Liver (tissue), 9 donors: ENCODE measurements around the gene PRDX6. TPM values are rescaled to one million over a fixed set of nuclear protein-coding genes. Genes with fewer than 3 reads are reported as not detected.
"Not testable (repeated sequence)": the region's sequence is repeated elsewhere in the genome, so short reads cannot be mapped to it uniquely, and the experiment has no call there.

Experiments used
- DNase-seq: peaks from one replicate; pipeline ENCODE4 v3.0.0-alpha.2; 2017; ENCODE audit warnings: low spot score
- H3K27ac ChIP-seq, 2 donors: one replicate each; pipeline ENCODE4 v1.7.0; 2013; ENCODE audit warnings: inconsistent platforms in 2 of 2, low read length in 2 of 2, control low read depth in 1 of 2, low read depth in 1 of 2, mild to moderate bottlenecking in 1 of 2
- H3K27me3 ChIP-seq, 4 donors: one replicate each; pipeline versions ENCODE4 v1.6.1 to v1.7.0; 2013; ENCODE audit warnings: low read length in 3 of 4, inconsistent platforms in 1 of 4, mild to moderate bottlenecking in 1 of 4, moderate library complexity in 1 of 4; ENCODE audit not compliant: control insufficient read depth in 4 of 4, insufficient read depth in 4 of 4
- H3K36me3 ChIP-seq, 4 donors: one replicate each; pipeline versions ENCODE4 v1.6.1 to v1.7.0; 2013; ENCODE audit warnings: low read length in 3 of 4, mild to moderate bottlenecking in 3 of 4, low read depth in 1 of 4, moderate library complexity in 1 of 4; ENCODE audit not compliant: control insufficient read depth in 4 of 4, insufficient read depth in 3 of 4
- H3K4me1 ChIP-seq, 4 donors: one replicate each; pipeline versions ENCODE4 v1.6.1 to v1.7.0; 2013; ENCODE audit warnings: low read length in 3 of 4, mild to moderate bottlenecking in 3 of 4, moderate library complexity in 1 of 4; ENCODE audit not compliant: control insufficient read depth in 4 of 4, insufficient read depth in 4 of 4
- H3K4me3 ChIP-seq, 3 donors: one replicate each; pipeline versions ENCODE4 v1.6.1 to v1.7.0; 2013; ENCODE audit warnings: low read length in 3 of 3, control low read depth in 1 of 3, low read depth in 1 of 3, mild to moderate bottlenecking in 1 of 3
- H3K9ac ChIP-seq, 2 donors: one replicate each; pipeline ENCODE4 v1.7.0; 2013; ENCODE audit warnings: low read length in 2 of 2, mild to moderate bottlenecking in 2 of 2, moderate library complexity in 2 of 2, control low read depth in 1 of 2, low read depth in 1 of 2
- H3K9me3 ChIP-seq, 4 donors: one replicate each; pipeline versions ENCODE4 v1.6.1 to v1.7.0; 2013; ENCODE audit warnings: low read length in 3 of 4; ENCODE audit not compliant: control insufficient read depth in 4 of 4
- FOXA1 ChIP-seq: IDR thresholded peaks from 2 replicates; pipeline ENCODE4 v1.6.1; 2016; ENCODE audit warnings: antibody characterized with exemption
- FOXA2 ChIP-seq: IDR thresholded peaks from 2 replicates; pipeline ENCODE4 v1.6.1; 2016; ENCODE audit warnings: antibody characterized with exemption
- GABPA ChIP-seq, 2 donors: IDR thresholded peaks in 1 of 2; conservative IDR thresholded peaks in 1 of 2; 2 replicates each; pipeline ENCODE4 v1.6.1; 2016; ENCODE audit warnings: antibody characterized with exemption in 2 of 2, mild to moderate bottlenecking in 1 of 2, moderate library complexity in 1 of 2
- HNF4A ChIP-seq, 2 donors: conservative IDR thresholded peaks; 2 replicates each; pipeline ENCODE4 v1.6.1; 2016; ENCODE audit warnings: antibody characterized with exemption in 2 of 2, mild to moderate bottlenecking in 2 of 2
- HNF4G ChIP-seq: IDR thresholded peaks from 2 replicates; pipeline ENCODE4 v1.6.1; 2016; ENCODE audit warnings: antibody characterized with exemption
- NR2F2 ChIP-seq: IDR thresholded peaks from 2 replicates; pipeline ENCODE4 v1.6.1; 2016; ENCODE audit warnings: antibody characterized with exemption
- RAD21 ChIP-seq, 2 donors: IDR thresholded peaks; 2 replicates each; pipeline ENCODE4 v1.6.1; 2016; ENCODE audit warnings: antibody characterized with exemption in 2 of 2, mild to moderate bottlenecking in 2 of 2
- RXRA ChIP-seq, 2 donors: IDR thresholded peaks; 2 replicates each; pipeline ENCODE4 v1.6.1; 2017 to 2018; ENCODE audit warnings: antibody characterized with exemption in 2 of 2, mild to moderate bottlenecking in 1 of 2
- SP1 ChIP-seq: IDR thresholded peaks from 2 replicates; pipeline ENCODE4 v1.6.1; 2018; ENCODE audit warnings: antibody characterized with exemption, mild to moderate bottlenecking
- TAF1 ChIP-seq: conservative IDR thresholded peaks from 2 replicates; pipeline ENCODE4 v1.6.1; 2016; ENCODE audit warnings: antibody characterized with exemption, mild to moderate bottlenecking
- YY1 ChIP-seq: IDR thresholded peaks from 2 replicates; pipeline ENCODE4 v1.6.1; 2016; ENCODE audit warnings: antibody characterized with exemption, mild to moderate bottlenecking
- WGBS: extraction: QIAGEN DNeasy Blood & Tissue Kit; methylation state at CpG from one replicate; pipeline ENCODE4 v1.1.7; 2013; 5-methylcytosine and 5-hydroxymethylcytosine counted together
- polyA plus RNA-seq, 2 donors: library from polyadenylated mRNA; stranded (reverse) in 1 of 2; unstranded in 1 of 2; fragments of 200-250 nt in 1 of 2; fragments of >200 nt in 1 of 2; fragmentation: Nextera tagmentation in 1 of 2; extraction: Ambion mirVana in 1 of 2; gene quantifications; one replicate each; pipeline versions ENCODE4 v1.2.1 to v1.2.3, GENCODE V29; 2013 to 2015
- total RNA-seq, 2 donors: library from RNA; depleted of rRNA; stranded (reverse); fragments of >200 nt; gene quantifications; one replicate each; pipeline ENCODE4 v1.2.3, GENCODE V29; 2014
- TF ChIP-seq, protein P1 (sequence below): IDR thresholded peaks from 2 replicates; pipeline ENCODE4 v1.6.1; 2016; ENCODE audit warnings: antibody characterized with exemption
- TF ChIP-seq, protein P2 (sequence below): IDR thresholded peaks from 2 replicates; pipeline ENCODE4 v1.6.1; 2016; ENCODE audit warnings: antibody characterized with exemption
- TF ChIP-seq, protein P3 (sequence below): IDR thresholded peaks from 2 replicates; pipeline ENCODE4 v1.6.1; 2016; ENCODE audit warnings: antibody characterized with exemption, mild to moderate bottlenecking
- TF ChIP-seq, protein P4 (sequence below): IDR thresholded peaks from 2 replicates; pipeline ENCODE4 v1.6.1; 2016; ENCODE audit warnings: antibody characterized with exemption
- donor health status: healthy.
- donor health status: healthy.
- donor health status: healthy.
- donor health status: healthy.
- donor health status: healthy.

Gene PRDX6
- total and polyA plus RNA-seq, 4 donors, result 147 to 370 (median 240) TPM

DNA sequence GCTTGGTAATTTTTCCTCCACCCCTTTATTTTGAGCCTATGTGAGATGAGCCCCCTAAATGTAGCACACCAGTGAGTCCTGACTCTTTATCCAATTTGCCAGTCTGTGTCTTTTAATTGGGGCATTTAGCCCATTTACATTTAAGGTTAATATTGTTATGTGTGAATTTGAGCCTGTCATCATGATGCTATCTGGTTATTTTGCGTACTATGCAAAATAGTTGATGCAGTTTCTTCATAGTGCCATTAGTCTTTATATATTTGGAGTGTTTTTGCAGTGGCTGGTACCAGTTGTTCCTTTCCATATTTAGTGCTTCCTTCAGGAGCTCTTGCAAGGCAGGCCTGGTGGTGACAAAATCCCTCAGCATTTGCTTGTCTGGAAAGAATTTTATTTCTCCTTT lies 37.4 kb downstream of the PRDX6 start:
- H3K9me3 ChIP-seq, H3K4me1 ChIP-seq, H3K4me3 ChIP-seq, H3K27ac ChIP-seq, H3K27me3 ChIP-seq, DNase-seq, H3K9ac ChIP-seq, H3K36me3 ChIP-seq: not testable (repeated sequence)
- WGBS, result 97% methylated on average over 1 of the region's 1 CpG

DNA sequence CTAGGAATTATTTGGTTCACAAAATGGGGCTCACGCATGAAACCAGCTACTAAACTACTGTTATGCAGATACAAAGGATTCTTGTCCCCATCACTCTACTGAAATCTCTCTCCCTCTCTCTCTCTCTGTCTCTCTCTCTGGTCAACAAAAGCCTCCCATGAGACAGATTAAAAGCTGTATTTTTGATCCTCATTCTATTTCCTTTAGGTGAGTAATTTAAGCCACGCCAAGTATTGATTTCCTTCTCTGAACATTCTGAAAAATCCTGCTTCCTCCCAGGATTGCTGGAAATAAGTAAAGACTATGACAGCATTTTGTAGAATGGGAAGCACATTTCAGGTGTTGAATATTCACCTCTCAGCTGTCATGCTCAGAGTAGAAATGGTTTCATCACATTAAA lies 43.7 kb downstream of the PRDX6 start:
- Histone ChIP-seq H3K36me3 (no peaks in the 10 kb centered on the region), H3K27me3 (no peaks in the 10 kb centered on the region), H3K9ac (no peak overlapping the region), H3K27ac (no peak overlapping the region), H3K9me3 (no peaks in the 10 kb centered on the region), H3K4me1 (peaks cover 0 to 19% (median 8%) of the 10 kb centered on the region in 4 donors), H3K4me3 (no peak overlapping the region)
- peak; percentile 17 for TF ChIP-seq YY1
- TF ChIP-seq, protein P1, sequence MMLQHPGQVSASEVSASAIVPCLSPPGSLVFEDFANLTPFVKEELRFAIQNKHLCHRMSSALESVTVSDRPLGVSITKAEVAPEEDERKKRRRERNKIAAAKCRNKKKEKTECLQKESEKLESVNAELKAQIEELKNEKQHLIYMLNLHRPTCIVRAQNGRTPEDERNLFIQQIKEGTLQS, result no peak
- 66% methylated on average over 2 of the region's 2 CpGs for WGBS
- DNase-seq, result no peak

DNA sequence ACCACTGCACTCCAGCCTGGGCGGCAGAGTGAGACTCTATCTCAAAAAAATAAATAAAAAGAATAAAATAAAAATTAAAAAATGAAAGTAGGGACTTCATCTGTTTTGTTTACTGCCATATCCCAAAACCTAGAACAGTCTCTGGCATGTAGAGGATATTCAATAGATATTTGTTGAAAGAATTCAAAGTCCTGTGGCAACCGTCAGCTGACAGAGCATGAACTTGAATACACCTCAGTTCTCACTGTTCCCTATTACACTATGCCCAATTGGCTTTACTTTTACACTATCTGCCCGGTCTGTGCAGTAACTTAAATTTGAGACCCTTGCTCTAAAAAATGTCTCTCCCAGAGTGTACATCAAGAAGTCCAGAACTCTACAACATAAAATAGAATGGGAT lies 46.2 kb downstream of the PRDX6 start:
- Histone ChIP-seq H3K9me3 (no peaks in the 10 kb centered on the region), H3K27me3 (no peaks in the 10 kb centered on the region), H3K4me3 (no peak overlapping the region), H3K4me1 (peaks cover 1 to 33% (median 17%) of the 10 kb centered on the region in 4 donors), H3K27ac (peak overlapping the region; percentile 72 to 86), H3K9ac (no peak overlapping the region), H3K36me3 (no peaks in the 10 kb centered on the region)
- no peak for TF ChIP-seq FOXA1
- TF ChIP-seq GABPA (IDR thresholded peaks at IDR 0.05 in 1 of 2, conservative IDR thresholded peaks at IDR 0.05 in 1 of 2), result no peak
- peak; percentile 37 for TF ChIP-seq FOXA2
- TF ChIP-seq, protein P1, result no peak
- peak; percentile 10 to 22 for TF ChIP-seq RAD21 (IDR thresholded peaks at IDR 0.05)
- peak; percentile 77 to 81 for TF ChIP-seq HNF4A (conservative IDR thresholded peaks at IDR 0.05)
- no peak for TF ChIP-seq NR2F2
- no peak for TF ChIP-seq TAF1
- peak; percentile 80 to 85 for TF ChIP-seq RXRA (IDR thresholded peaks at IDR 0.05)
- TF ChIP-seq, protein P2, sequence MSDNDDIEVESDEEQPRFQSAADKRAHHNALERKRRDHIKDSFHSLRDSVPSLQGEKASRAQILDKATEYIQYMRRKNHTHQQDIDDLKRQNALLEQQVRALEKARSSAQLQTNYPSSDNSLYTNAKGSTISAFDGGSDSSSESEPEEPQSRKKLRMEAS, result peak; percentile 25
- peak; percentile 71 for TF ChIP-seq HNF4G
- TF ChIP-seq SP1, result peak; percentile 84
- TF ChIP-seq, protein P3, sequence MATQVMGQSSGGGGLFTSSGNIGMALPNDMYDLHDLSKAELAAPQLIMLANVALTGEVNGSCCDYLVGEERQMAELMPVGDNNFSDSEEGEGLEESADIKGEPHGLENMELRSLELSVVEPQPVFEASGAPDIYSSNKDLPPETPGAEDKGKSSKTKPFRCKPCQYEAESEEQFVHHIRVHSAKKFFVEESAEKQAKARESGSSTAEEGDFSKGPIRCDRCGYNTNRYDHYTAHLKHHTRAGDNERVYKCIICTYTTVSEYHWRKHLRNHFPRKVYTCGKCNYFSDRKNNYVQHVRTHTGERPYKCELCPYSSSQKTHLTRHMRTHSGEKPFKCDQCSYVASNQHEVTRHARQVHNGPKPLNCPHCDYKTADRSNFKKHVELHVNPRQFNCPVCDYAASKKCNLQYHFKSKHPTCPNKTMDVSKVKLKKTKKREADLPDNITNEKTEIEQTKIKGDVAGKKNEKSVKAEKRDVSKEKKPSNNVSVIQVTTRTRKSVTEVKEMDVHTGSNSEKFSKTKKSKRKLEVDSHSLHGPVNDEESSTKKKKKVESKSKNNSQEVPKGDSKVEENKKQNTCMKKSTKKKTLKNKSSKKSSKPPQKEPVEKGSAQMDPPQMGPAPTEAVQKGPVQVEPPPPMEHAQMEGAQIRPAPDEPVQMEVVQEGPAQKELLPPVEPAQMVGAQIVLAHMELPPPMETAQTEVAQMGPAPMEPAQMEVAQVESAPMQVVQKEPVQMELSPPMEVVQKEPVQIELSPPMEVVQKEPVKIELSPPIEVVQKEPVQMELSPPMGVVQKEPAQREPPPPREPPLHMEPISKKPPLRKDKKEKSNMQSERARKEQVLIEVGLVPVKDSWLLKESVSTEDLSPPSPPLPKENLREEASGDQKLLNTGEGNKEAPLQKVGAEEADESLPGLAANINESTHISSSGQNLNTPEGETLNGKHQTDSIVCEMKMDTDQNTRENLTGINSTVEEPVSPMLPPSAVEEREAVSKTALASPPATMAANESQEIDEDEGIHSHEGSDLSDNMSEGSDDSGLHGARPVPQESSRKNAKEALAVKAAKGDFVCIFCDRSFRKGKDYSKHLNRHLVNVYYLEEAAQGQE, result peak; percentile 66
- TF ChIP-seq, protein P4, sequence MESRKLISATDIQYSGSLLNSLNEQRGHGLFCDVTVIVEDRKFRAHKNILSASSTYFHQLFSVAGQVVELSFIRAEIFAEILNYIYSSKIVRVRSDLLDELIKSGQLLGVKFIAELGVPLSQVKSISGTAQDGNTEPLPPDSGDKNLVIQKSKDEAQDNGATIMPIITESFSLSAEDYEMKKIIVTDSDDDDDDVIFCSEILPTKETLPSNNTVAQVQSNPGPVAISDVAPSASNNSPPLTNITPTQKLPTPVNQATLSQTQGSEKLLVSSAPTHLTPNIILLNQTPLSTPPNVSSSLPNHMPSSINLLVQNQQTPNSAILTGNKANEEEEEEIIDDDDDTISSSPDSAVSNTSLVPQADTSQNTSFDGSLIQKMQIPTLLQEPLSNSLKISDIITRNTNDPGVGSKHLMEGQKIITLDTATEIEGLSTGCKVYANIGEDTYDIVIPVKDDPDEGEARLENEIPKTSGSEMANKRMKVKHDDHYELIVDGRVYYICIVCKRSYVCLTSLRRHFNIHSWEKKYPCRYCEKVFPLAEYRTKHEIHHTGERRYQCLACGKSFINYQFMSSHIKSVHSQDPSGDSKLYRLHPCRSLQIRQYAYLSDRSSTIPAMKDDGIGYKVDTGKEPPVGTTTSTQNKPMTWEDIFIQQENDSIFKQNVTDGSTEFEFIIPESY, result peak; percentile 27
- WGBS, result 49% methylated on average over 3 of the region's 3 CpGs
- no peak for DNase-seq
